HG02970 (cell line): ENCODE results near the gene TOM1L2.
A peak's percentile ranks its signal among the peaks of the same experiment; 100 is the strongest.

Experiments
- ATAC-seq: cut with Tn5 transposase; IDR thresholded peaks from one replicate; pipeline ENCODE4 v1.9.1; 2021; ENCODE audit warnings: mild to moderate bottlenecking, moderate library complexity, moderate number of reproducible peaks; ENCODE audit not compliant: unreplicated experiment, low FRiP score

TOM1L2 gene

GRCh38 chr17:17826942-17827785 is 145.0 kb downstream of the TOM1L2 start:
- no peak for ATAC-seq

DNA sequence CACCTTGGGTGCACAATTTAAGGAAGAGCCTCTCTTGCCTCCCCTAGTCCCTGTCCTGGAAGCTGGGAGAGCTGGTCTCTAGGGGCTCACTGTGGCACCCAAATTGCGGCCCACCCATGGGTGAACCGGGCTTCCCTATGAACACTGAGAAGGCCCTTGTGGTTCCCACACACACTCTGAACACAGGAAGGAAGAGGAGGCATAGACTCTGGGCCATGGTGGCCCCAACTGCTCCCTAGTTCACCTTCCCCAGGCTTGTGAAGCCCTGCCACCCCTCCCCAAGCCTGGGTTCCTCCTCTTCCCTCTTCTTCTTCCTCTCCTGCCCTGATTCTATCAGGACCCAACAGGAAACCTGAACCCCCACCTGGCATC is 145.9 kb downstream of the TOM1L2 start:
- ATAC-seq: no peak

GRCh38 chr17:17824783-17825614 is 147.2 kb downstream of the TOM1L2 start:
- ATAC-seq: no peak

DNA sequence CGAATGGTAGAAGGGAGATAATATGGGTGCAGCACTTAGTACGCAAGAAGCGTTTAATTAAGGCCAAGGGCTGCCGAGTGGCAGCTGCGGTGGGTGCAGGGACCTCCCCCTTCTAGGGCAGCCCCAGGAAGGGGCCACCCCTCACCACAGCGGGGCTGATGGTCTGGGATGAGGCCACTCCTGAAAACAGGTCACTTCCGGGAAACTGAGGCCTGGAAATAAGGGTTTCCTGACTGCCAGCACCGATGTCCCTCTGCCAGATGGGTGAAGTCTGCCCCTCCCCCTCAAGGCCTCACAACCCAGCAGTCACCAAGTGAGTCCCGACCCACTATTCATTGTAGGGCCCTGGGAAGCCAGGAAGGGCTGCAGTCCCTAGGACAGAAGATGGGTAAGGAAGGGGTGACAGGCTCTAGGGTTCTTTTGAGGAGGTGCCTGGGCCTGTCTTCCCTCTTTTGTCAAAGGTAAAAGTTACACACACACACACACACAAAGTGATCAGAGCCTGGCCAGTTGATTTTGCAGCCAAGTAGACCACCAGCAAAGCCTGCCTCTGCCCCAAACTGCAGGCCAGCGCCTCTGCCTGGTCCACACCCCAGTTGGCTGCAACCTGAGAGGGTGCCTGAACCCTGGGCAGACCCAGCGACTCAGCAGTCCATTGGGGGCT is 147.9 kb downstream of the TOM1L2 start:
- peak; percentile 6 for ATAC-seq

DNA sequence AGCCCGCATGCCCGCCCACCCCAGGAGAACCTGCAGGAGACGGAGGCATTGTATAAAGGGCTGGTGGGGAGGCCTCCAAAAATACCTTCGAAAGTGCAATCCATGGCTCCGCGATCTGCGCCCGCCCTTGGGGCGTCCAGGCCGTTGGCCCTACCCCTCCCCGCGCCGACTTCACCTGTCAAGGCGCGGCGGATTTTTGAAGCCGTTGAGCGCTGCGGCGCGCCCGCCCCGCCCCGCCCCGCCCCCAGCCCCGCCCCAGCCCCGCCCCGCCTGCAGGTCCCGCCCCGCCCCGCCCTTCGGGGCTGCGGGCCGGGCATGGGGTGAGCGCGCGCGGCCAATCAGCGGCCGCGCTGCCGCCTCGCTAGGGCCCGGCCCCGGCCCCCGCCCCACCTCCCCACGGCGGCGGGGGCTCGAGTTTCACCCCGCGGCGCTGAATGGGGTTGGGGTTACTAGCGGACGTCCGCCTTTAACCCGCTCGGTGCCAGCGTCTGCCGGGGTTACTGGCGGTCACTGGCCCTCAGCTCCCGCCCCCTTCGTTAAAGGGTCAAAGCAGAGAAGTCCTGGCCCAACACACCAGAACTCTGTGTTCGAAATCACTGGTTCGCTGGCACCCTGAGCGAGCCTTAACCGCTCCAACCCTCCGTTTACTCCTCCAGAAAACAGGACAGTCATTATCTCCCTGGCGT is 148.6 kb downstream of the TOM1L2 start:
- ATAC-seq: peak; percentile 76

DNA sequence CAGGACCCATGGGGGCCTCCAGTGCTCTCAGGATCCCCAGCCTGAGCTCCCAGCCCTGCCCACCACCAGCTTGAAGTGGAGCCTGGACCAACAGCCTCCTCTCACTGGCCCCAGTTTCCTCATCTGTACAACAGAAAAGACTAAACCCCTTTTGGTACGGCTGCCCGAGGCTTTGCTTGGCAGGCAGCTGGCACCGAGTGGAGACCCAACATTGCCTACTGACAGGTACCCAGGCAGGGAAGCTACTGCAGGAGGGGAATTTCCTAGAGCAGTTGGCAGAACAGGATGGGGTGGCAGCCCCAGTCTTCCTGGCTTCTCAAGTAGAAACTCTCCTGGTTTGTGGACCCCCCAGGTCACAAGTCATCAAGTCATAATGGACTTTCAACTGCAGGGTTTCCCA is 149.6 kb downstream of the TOM1L2 start:
- no peak for ATAC-seq

DNA sequence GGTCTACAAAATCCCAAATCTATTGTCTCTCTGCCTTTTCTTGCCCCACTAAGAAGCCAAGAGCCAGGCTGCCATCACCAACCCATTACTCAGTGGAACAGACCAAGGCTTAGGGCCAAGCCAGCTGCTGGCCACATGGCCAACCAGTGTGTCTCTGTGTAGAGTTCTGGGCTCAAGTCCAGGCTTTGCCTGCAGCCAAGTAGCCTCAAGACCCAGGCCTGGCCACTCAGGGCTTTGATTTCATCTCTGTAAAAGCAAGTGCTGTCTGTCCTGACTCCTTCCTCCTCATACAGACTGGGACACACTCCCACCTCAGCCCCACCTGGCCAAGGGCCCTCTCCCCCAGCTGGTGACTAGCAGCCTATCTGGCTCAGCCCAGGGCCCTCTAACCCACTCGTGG is 150.0 kb downstream of the TOM1L2 start:
- no peak for ATAC-seq

DNA sequence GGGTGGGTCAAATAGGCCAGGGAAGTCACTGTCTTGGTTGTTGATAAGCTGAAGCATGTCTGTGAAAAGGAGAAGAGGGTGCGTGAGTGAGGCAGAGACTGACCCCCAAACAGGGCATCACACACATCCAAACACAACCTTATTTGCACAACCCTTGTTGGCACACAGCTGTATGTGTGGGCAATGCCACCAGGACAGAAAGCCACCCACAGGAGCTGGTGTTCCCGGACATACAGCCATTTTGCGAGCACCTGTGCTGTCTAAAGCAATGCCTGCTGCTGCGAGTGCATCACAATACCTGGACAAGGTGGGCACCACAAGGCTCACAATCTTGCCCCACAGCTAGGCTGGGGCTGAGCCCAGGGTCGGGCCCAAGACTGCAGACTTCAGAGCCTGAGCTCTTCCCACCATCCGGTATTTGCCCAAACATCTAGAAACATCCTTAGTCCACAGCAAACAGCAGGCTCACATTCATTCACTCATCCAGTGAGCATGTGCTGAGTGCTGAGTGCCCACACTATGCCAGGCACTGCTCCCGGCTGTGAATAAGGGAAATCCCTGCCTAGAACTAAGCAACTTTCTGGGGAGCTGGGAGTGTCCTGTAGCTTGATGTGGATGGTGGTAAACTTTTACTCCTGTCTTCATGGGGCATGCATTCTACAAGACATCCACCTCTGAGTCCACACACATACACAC is 151.6 kb downstream of the TOM1L2 start:
- no peak for ATAC-seq

DNA sequence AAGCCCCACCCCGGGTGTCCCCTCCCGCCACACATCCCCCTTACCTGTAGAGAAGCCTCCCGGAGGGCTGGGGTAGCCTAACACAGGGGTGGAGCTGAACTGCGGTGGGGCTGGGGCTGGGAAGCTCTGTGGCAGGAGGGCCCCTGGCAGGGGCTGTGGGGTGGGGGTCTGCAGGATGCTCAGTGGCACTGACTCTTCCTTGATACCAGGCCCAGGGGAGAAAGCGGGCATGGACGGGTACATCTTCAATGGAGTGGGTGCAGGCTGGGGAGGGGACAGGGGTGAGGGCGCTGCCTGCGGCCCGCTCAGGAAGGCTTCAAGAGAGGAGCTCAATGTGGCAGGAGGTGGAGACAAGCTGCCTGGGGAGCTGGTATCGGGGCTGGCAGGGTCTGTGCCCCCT is 152.2 kb downstream of the TOM1L2 start:
- no peak for ATAC-seq

GRCh38 chr17:17819561-17819995 is 152.6 kb downstream of the TOM1L2 start:
- no peak for ATAC-seq

- no peak for ATAC-seq
These were observed 153.1 kb downstream of the TOM1L2 start for GRCh38 chr17:17819111-17819510.

- ATAC-seq: no peak
These were observed 154.1 kb downstream of the TOM1L2 start for GRCh38 chr17:17818088-17818526.

DNA sequence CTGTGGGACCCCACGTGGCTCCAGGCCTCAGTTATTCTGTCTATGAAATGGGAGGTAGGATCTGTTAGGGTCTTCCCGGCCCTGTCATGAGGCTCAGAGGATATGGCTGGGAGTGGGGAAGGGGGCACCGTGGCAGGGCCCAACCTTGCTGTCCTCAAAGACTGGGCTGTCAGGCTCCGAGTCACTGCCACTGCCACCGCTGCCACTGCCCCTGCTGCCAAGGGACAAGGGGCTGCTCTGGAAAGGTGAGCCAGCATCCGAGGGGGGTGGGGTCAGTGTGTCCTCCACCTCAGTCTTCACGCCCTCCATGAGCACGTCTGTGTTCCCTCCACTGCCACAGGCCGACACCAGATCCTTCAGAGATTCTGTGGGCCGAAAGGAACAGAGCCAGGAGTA is 154.7 kb downstream of the TOM1L2 start:
- no peak for ATAC-seq

DNA sequence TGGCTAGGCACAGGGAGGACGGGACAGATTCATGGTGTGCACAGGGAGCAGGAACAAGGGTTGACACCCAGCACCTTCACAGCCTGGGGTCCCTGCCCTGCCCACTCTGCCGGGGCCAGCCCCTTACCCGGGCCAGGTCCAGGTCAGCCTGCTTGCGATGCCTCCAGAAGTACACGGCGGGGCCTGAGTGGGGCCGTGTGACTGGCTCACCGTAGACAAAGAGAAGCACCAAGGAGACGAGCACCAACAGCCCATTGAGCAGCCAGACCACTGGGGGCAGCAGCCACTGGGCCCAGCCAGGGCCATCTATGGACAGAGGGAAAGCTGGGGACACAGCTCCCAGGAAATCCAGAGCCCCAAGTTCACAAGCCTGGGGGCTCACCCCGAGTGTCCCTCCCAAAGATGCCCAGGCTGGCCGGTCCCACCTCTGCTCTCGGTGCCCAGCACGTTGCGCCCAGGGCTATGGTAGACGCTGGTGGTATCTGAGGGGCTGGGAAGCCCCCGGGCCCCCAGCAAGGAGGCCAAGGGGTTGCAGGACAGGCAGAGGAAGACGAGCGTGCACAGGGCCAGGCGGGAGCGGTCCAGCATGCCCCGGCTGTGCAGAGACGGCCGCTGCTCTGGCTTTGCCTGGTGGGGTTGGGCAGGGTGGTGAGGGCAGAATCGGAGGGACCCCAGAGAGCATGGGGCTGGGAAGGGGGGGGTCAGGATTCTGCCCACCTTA is 155.2 kb downstream of the TOM1L2 start:
- ATAC-seq: no peak

GRCh38 chr17:17816240-17816814 is 155.9 kb downstream of the TOM1L2 start:
- ATAC-seq: no peak

GRCh38 chr17:17815436-17816200 is 156.6 kb downstream of the TOM1L2 start:
- ATAC-seq: no peak

DNA sequence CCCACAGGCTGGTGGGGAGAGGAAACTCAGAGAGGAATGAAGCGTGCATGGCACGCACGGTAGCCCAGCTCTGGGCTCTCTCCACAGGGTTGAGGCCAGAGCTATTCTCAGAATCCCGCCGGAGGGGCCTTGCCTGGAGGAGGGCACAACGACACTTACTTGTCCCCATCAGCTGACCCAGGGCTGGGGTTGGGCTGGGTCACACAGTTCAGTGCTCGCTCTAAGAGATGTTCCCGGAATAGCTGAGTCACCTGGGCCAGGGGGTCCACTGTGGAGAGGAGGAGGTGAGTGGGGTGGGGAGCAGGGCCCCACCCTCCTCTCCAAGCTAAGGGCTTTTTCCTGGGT is 157.2 kb downstream of the TOM1L2 start:
- ATAC-seq: no peak
